Stomach (tissue), 4 donors: ENCODE measurements around the gene NRROS.

Experiments
- POLR2A ChIP-seq, 4 donors: fragments of 450-650 bp; IDR thresholded peaks; one replicate each; pipeline ENCODE4 v1.6.1; 2016; ENCODE audit warnings: antibody characterized with exemption in 4 of 4, control low read depth in 2 of 4, mild to moderate bottlenecking in 1 of 4, moderate library complexity in 1 of 4
- TF ChIP-seq, protein P1 (sequence below), 7 experiments: fragments of 450-650 bp in 4 of 7; fragments of 200-600 bp in 3 of 7; sonication (generic) in 3 of 7; IDR thresholded peaks; one replicate each; pipeline ENCODE4 v1.5.1; 2016 to 2019; ENCODE audit warnings: antibody characterized with exemption in 7 of 7, control low read depth in 2 of 7, mild to moderate bottlenecking in 1 of 7

DNA sequence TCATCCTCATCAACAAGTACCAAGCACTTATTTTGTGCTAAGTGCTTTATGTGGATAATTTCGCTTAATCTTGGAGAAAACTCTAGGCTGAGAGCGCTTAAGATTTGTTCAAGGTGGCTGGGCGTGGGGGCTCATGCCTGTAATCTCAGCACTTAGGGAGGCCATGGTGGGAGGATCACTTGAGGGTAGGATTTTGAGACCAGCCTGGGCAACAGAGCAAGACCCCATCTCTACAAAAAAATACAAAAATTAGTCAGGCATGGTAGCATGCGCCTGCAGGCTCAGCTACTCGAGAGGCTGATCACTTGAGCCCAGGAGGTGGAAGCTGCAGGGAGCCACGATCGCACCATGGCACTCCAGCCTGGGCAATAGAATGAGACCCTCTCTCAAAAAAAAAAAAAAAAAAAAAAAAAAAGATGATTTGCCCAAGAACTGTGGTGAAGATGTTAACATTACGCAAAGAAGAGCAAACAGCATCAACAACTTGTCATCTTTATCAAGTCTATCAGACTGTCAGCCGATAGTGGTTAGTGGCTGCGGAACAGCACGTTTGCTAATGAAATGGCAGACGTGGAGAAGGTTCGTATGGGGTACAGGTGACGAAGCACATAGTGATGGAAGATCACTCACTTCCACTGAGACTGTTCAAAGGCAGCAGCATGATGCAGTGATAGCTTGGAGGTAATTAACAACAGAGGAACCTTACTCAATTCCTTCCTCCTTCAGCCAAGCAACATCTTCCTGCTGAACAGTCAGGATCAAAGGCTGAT, 27.7 kb downstream of the NRROS start:
- TF ChIP-seq POLR2A (IDR thresholded peaks at IDR 0.05): no peak
- TF ChIP-seq, protein P1, sequence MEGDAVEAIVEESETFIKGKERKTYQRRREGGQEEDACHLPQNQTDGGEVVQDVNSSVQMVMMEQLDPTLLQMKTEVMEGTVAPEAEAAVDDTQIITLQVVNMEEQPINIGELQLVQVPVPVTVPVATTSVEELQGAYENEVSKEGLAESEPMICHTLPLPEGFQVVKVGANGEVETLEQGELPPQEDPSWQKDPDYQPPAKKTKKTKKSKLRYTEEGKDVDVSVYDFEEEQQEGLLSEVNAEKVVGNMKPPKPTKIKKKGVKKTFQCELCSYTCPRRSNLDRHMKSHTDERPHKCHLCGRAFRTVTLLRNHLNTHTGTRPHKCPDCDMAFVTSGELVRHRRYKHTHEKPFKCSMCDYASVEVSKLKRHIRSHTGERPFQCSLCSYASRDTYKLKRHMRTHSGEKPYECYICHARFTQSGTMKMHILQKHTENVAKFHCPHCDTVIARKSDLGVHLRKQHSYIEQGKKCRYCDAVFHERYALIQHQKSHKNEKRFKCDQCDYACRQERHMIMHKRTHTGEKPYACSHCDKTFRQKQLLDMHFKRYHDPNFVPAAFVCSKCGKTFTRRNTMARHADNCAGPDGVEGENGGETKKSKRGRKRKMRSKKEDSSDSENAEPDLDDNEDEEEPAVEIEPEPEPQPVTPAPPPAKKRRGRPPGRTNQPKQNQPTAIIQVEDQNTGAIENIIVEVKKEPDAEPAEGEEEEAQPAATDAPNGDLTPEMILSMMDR (IDR thresholded peaks at IDR 0.05): no peak
